Adrenal gland (tissue), 5 donors: ENCODE results near the gene TNS1.

ENCODE experiments used
- CTCF ChIP-seq, 6 experiments: fragments of 450-650 bp in 4 of 6; fragments of 200-600 bp in 2 of 6; sonication (generic) in 1 of 6; IDR thresholded peaks; 1 replicate in 5 of 6; 2 replicates in 1 of 6; pipeline versions ENCODE4 v1.5.1 to v1.8.0; 2016 to 2021; ENCODE audit warnings: antibody characterized with exemption in 6 of 6, mild to moderate bottlenecking in 2 of 6, moderate library complexity in 1 of 6
- POLR2A ChIP-seq, 2 donors: fragments of 450-650 bp; IDR thresholded peaks; one replicate each; pipeline ENCODE4 v1.6.1; 2017; ENCODE audit warnings: antibody characterized with exemption in 2 of 2, mild to moderate bottlenecking in 2 of 2, moderate library complexity in 1 of 2
- donor health status: DM: no; HTN: no; CAD: no.

- TF ChIP-seq CTCF (IDR thresholded peaks at IDR 0.05) (no peak), POLR2A (IDR thresholded peaks at IDR 0.05) (no peak)
Measured at GRCh38 chr2:218028562-218029348, 26.0 kb upstream of the TNS1 start.
